Lower leg skin (tissue), 3 donors: ENCODE results near the gene SRGAP2C.
"Not testable (repeated sequence)": the region's sequence is repeated elsewhere in the genome, so short reads cannot be mapped to it uniquely, and the experiment has no call there.

Experiments used
- CTCF ChIP-seq, 3 donors: fragments of 450-650 bp; IDR thresholded peaks; one replicate each; pipeline ENCODE4 v1.5.1; 2016; ENCODE audit warnings: antibody characterized with exemption in 3 of 3, mild to moderate bottlenecking in 3 of 3, moderate library complexity in 2 of 3
- POLR2A ChIP-seq, 2 donors: fragments of 450-650 bp; IDR thresholded peaks; one replicate each; pipeline ENCODE4 v1.6.1; 2016 to 2017; ENCODE audit warnings: antibody characterized with exemption in 2 of 2, mild to moderate bottlenecking in 1 of 2, moderate library complexity in 1 of 2

- TF ChIP-seq CTCF, POLR2A (IDR thresholded peaks at IDR 0.05): not testable (repeated sequence)
Measured at GRCh38 chr1:121184290-121185127, at the start of gene SRGAP2C, which contains the start of gene FAM72B.
